ENCODE measurements around the gene PER3. TPM values are rescaled to one million over a fixed set of nuclear protein-coding genes. Genes with fewer than 3 reads are reported as not detected.
A peak's percentile ranks its signal among the peaks of the same experiment; 100 is the strongest.

Gene PER3
- total and polyA plus RNA-seq, 2 of the 8 experiments (the other 6 are each of a cell fraction or from before 2014, with no cell fraction given): 8.3 to 9.3 TPM

GRCh38 chr1:7885513-7886404, 101.7 kb downstream of the PER3 start:
- H2BK12ac ChIP-seq (ENCODE audit: low read depth, low read length): no peak overlapping the region
- TF ChIP-seq HDAC6 (IDR thresholded peaks at IDR 0.05; ENCODE audit: low read depth, low read length) (no peak), TCF12 (IDR thresholded peaks at IDR 0.05; ENCODE audit: low read depth, low read length) (0 out of 2 replicates have a peak, but pooled peaks have one; percentile 20), E2F6 (IDR thresholded peaks at IDR 0.05) (peak; percentile 19; the same call in 1 of the 2 replicates)
- no peak overlapping the region for H3K9ac ChIP-seq (replicated peaks in 1 of 4; ENCODE audit: extremely low read depth in 1 of 4, low read depth in 3 of 4, low read length in 3 of 4)
- H3K9me3 ChIP-seq (ENCODE audit: insufficient read depth in 2 of 2, low read depth in 1 of 2, low read length in 1 of 2): no peaks in the 10 kb centered on the region; a peak in 1 of 4 replicates
- H3K36me3 ChIP-seq (ENCODE audit: control insufficient read depth in 2 of 4, insufficient read depth in 4 of 4, low read length in 3 of 4): no peaks in the 10 kb centered on the region
- peaks cover 0 to 3% (median 0%) of the 10 kb centered on the region in 4 experiments; a peak in 2 of 7 replicates for H3K4me1 ChIP-seq (replicated peaks in 1 of 4; ENCODE audit: control insufficient read depth in 3 of 4, insufficient read depth in 4 of 4, low read length in 3 of 4)
- CTCF ChIA-PET (ENCODE audit: partially characterized antibody): interaction anchor here (0.5 to 1.5 kb wide), 5 partner anchors 8 to 128 kb away, joined by 3 to 5 read pairs (median 3); no protein-coding TSS in a partner anchor
- FAIRE-seq: peak; percentile 58
- H4K20me1 ChIP-seq (replicated peaks in 1 of 2; ENCODE audit: control insufficient read depth in 1 of 2, insufficient read depth in 2 of 2, low read length in 2 of 2): peaks cover 0 to 3% of the 10 kb centered on the region in 2 experiments
- H3K79me2 ChIP-seq (ENCODE audit: control insufficient read depth in 1 of 2, insufficient read depth in 2 of 2, low read length in 2 of 2): no peaks in the 10 kb centered on the region
- H3K14ac ChIP-seq (ENCODE audit: insufficient read length): no peak overlapping the region
- no peaks in the 10 kb centered on the region for H3K27me3 ChIP-seq (replicated peaks in 1 of 4; ENCODE audit: control insufficient read depth in 3 of 4, extremely low read depth in 1 of 4, insufficient read depth in 3 of 4, low read length in 3 of 4)
- H2AFZ ChIP-seq (ENCODE audit: low read length): no peak overlapping the region
- POLR2A ChIA-PET (ENCODE audit: partially characterized antibody): interaction anchor here (0.5 to 0.6 kb wide), 2 partner anchors 12 to 17 kb away, joined by 3 to 4 read pairs; no protein-coding TSS in a partner anchor
- peak overlapping the region; percentile 11 to 20; a peak in 2 of 4 replicates for H3K4me2 ChIP-seq (ENCODE audit: insufficient read depth in 1 of 2, low read depth in 2 of 2, low read length in 2 of 2)
- no peak overlapping the region for H2BK5ac ChIP-seq (ENCODE audit: low read depth, low read length)
- peak overlapping the region; percentile 71; the same call in 1 of the 2 replicates for H4K8ac ChIP-seq (ENCODE audit: extremely low read depth, insufficient read depth, low read length)
- H3K4ac ChIP-seq (replicated peaks; ENCODE audit: insufficient read length, low read depth, low read length): no peak overlapping the region
- peak; percentile 97 to 100 for DNase-seq (ENCODE audit: low read depth in 1 of 2, low spot score in 2 of 2)
- H3K23me2 ChIP-seq (ENCODE audit: low read depth, low read length): peaks cover 6% of the 10 kb centered on the region; the same call in 1 of the 2 replicates
- no peak overlapping the region for H3K27ac ChIP-seq (ENCODE audit: low read depth, low read length)
- H2BK15ac ChIP-seq (ENCODE audit: low read length): no peak overlapping the region
- H2BK20ac ChIP-seq (ENCODE audit: low read length): no peak overlapping the region
- H3K23ac ChIP-seq (ENCODE audit: insufficient read length): no peak overlapping the region
- H4K91ac ChIP-seq (replicated peaks; ENCODE audit: insufficient read length, low read length): no peak overlapping the region
- WGBS, 2 experiments (ENCODE audit: extremely low coverage in 1 of 2, insufficient coverage in 1 of 2, insufficient read length in 1 of 2, insufficient replicate concordance in 2 of 2, low coverage in 1 of 2, low lambda C conversion rate in 2 of 2, missing lambda C conversion rate in 1 of 2): 60% methylated on average over 19 of the region's 27 CpGs; no CpG with 5 or more reads in 1 of the 2 experiments
- H3K18ac ChIP-seq (ENCODE audit: extremely low read depth, low read length): no peak overlapping the region
- peak overlapping the region in 1 of 4 experiments; percentile 33; a peak in 2 of 8 replicates for H3K4me3 ChIP-seq (ENCODE audit: extremely low read depth in 1 of 4, insufficient read depth in 2 of 4, low read depth in 3 of 4, low read length in 4 of 4)
- H3K56ac ChIP-seq (replicated peaks; ENCODE audit: insufficient read length, low read depth, low read length): no peak overlapping the region
- H2BK120ac ChIP-seq (replicated peaks; ENCODE audit: low read depth, low read length): no peak overlapping the region
- H4K5ac ChIP-seq (ENCODE audit: insufficient read length, low read depth, low read length): no peak overlapping the region
- H3K79me1 ChIP-seq (ENCODE audit: low read depth, low read length): no peaks in the 10 kb centered on the region
- no peak overlapping the region for H2AK5ac ChIP-seq (ENCODE audit: low read depth, low read length)

All from H1 (cell line).